ENCODE measurements around the gene PARP6. TPM values are rescaled to one million over a fixed set of nuclear protein-coding genes. Genes with fewer than 3 reads are reported as not detected.

Gene PARP6
- total RNA-seq, 1 donor: 43.4 TPM

GRCh38 chr15:72237029-72237852, 35.1 kb downstream of the PARP6 start:
- Histone ChIP-seq H4K20me1 (ENCODE audit: insufficient read depth, low read length) (no peaks in the 10 kb centered on the region), H3K79me2 (ENCODE audit: insufficient read depth, low read length) (peaks cover 13% of the 10 kb centered on the region), H3K36me3 (ENCODE audit: insufficient read depth, low read length) (peaks cover 17% of the 10 kb centered on the region), H3K9me3 (ENCODE audit: low read depth, low read length) (no peaks in the 10 kb centered on the region), H3K27ac (ENCODE audit: low read depth, low read length) (peak overlapping the region; percentile 97), H3K4me3 (ENCODE audit: insufficient read depth, low read length) (peak overlapping the region; percentile 60), H2AFZ (ENCODE audit: low read length) (peak overlapping the region; percentile 39), H3K27me3 (ENCODE audit: insufficient read depth, low read length) (no peaks in the 10 kb centered on the region), H3K4me1 (ENCODE audit: insufficient read depth, low read length) (peaks cover 25% of the 10 kb centered on the region), H3K4me2 (ENCODE audit: insufficient read depth, low read length) (peak overlapping the region; percentile 86)
- peak; percentile 95 for DNase-seq (ENCODE audit: insufficient read length, low spot score, missing footprints)
- TF ChIP-seq CTCF (IDR thresholded peaks at IDR 0.05; ENCODE audit: extremely low read depth, low read depth, low read length): no peak

- Histone ChIP-seq H3K27me3 (ENCODE audit: insufficient read depth, low read length) (no peaks in the 10 kb centered on the region), H3K79me2 (ENCODE audit: insufficient read depth, low read length) (peaks cover 13% of the 10 kb centered on the region), H3K27ac (ENCODE audit: low read depth, low read length) (peak overlapping the region; percentile 97), H3K4me1 (ENCODE audit: insufficient read depth, low read length) (peaks cover 26% of the 10 kb centered on the region), H2AFZ (ENCODE audit: low read length) (no peak overlapping the region), H3K4me3 (ENCODE audit: insufficient read depth, low read length) (peak overlapping the region; percentile 60), H3K4me2 (ENCODE audit: insufficient read depth, low read length) (peak overlapping the region; percentile 86), H4K20me1 (ENCODE audit: insufficient read depth, low read length) (no peaks in the 10 kb centered on the region), H3K36me3 (ENCODE audit: insufficient read depth, low read length) (peaks cover 10% of the 10 kb centered on the region), H3K9me3 (ENCODE audit: low read depth, low read length) (no peaks in the 10 kb centered on the region)
- DNase-seq (ENCODE audit: insufficient read length, low spot score, missing footprints): peak; percentile 21
- TF ChIP-seq CTCF (IDR thresholded peaks at IDR 0.05; ENCODE audit: extremely low read depth, low read depth, low read length): no peak
Measured at GRCh38 chr15:72236381-72237003, 35.9 kb downstream of the PARP6 start.

GRCh38 chr15:72235298-72235697, 37.1 kb downstream of the PARP6 start:
- DNase-seq (ENCODE audit: insufficient read length, low spot score, missing footprints): no peak
- no peak overlapping the region for H3K27ac ChIP-seq (ENCODE audit: low read depth, low read length)
- peaks cover 26% of the 10 kb centered on the region for H3K4me1 ChIP-seq (ENCODE audit: insufficient read depth, low read length)
- no peak for TF ChIP-seq CTCF (IDR thresholded peaks at IDR 0.05; ENCODE audit: extremely low read depth, low read depth, low read length)
- H3K27me3 ChIP-seq (ENCODE audit: insufficient read depth, low read length): no peaks in the 10 kb centered on the region
- no peak overlapping the region for H2AFZ ChIP-seq (ENCODE audit: low read length)
- no peak overlapping the region for H3K4me2 ChIP-seq (ENCODE audit: insufficient read depth, low read length)
- H3K9me3 ChIP-seq (ENCODE audit: low read depth, low read length): no peaks in the 10 kb centered on the region
- no peaks in the 10 kb centered on the region for H4K20me1 ChIP-seq (ENCODE audit: insufficient read depth, low read length)
- H3K36me3 ChIP-seq (ENCODE audit: insufficient read depth, low read length): no peaks in the 10 kb centered on the region
- H3K4me3 ChIP-seq (ENCODE audit: insufficient read depth, low read length): no peak overlapping the region
- peaks cover 15% of the 10 kb centered on the region for H3K79me2 ChIP-seq (ENCODE audit: insufficient read depth, low read length)

- Histone ChIP-seq H3K4me3 (ENCODE audit: insufficient read depth, low read length) (no peak overlapping the region), H3K9me3 (ENCODE audit: low read depth, low read length) (no peaks in the 10 kb centered on the region), H3K27ac (ENCODE audit: low read depth, low read length) (no peak overlapping the region), H3K4me1 (ENCODE audit: insufficient read depth, low read length) (peaks cover 32% of the 10 kb centered on the region), H3K36me3 (ENCODE audit: insufficient read depth, low read length) (no peaks in the 10 kb centered on the region), H4K20me1 (ENCODE audit: insufficient read depth, low read length) (peaks cover 2% of the 10 kb centered on the region), H3K27me3 (ENCODE audit: insufficient read depth, low read length) (no peaks in the 10 kb centered on the region), H2AFZ (ENCODE audit: low read length) (no peak overlapping the region), H3K79me2 (ENCODE audit: insufficient read depth, low read length) (peaks cover 24% of the 10 kb centered on the region), H3K4me2 (ENCODE audit: insufficient read depth, low read length) (no peak overlapping the region)
- TF ChIP-seq CTCF (IDR thresholded peaks at IDR 0.05; ENCODE audit: extremely low read depth, low read depth, low read length): no peak
- no peak for DNase-seq (ENCODE audit: insufficient read length, low spot score, missing footprints)
Measured at GRCh38 chr15:72233769-72234168, 38.6 kb downstream of the PARP6 start.
